ENCODE measurements around the gene PPP1R16B.

Gene PPP1R16B

GRCh38 chr20:38843346-38843745 is 37.8 kb downstream of the PPP1R16B start:
- no peak for DNase-seq (ENCODE audit: low read depth)
- no peak for TF ChIP-seq CTCF (IDR thresholded peaks at IDR 0.05; ENCODE audit: insufficient read depth, low read depth, low read length, missing control alignments)
- no peak overlapping the region for H3K4me3 ChIP-seq (ENCODE audit: low read length)

GRCh38 chr20:38844963-38845362 is 39.5 kb downstream of the PPP1R16B start:
- no peak overlapping the region for H3K4me3 ChIP-seq (ENCODE audit: low read length)
- no peak for TF ChIP-seq CTCF (IDR thresholded peaks at IDR 0.05; ENCODE audit: insufficient read depth, low read depth, low read length, missing control alignments)
- DNase-seq (ENCODE audit: low read depth) = no peak

- H3K4me3 ChIP-seq (ENCODE audit: low read length) = no peak overlapping the region
- TF ChIP-seq CTCF (IDR thresholded peaks at IDR 0.05; ENCODE audit: insufficient read depth, low read depth, low read length, missing control alignments) = no peak
- DNase-seq (ENCODE audit: low read depth) = no peak
These were observed 42.3 kb downstream of the PPP1R16B start for GRCh38 chr20:38847840-38848239.

- TF ChIP-seq CTCF (IDR thresholded peaks at IDR 0.05; ENCODE audit: insufficient read depth, low read depth, low read length, missing control alignments) = no peak
- H3K4me3 ChIP-seq (ENCODE audit: low read length) = no peak overlapping the region
- no peak for DNase-seq (ENCODE audit: low read depth)
These were observed 48.3 kb downstream of the PPP1R16B start for GRCh38 chr20:38853759-38854158.

GRCh38 chr20:38854654-38855066 is 49.2 kb downstream of the PPP1R16B start:
- DNase-seq (ENCODE audit: low read depth) = no peak
- H3K4me3 ChIP-seq (ENCODE audit: low read length) = no peak overlapping the region
- TF ChIP-seq CTCF (IDR thresholded peaks at IDR 0.05; ENCODE audit: insufficient read depth, low read depth, low read length, missing control alignments) = no peak

GRCh38 chr20:38855356-38855755 is 49.9 kb downstream of the PPP1R16B start:
- TF ChIP-seq CTCF (IDR thresholded peaks at IDR 0.05; ENCODE audit: insufficient read depth, low read depth, low read length, missing control alignments) = no peak
- no peak for DNase-seq (ENCODE audit: low read depth)
- no peak overlapping the region for H3K4me3 ChIP-seq (ENCODE audit: low read length)

GRCh38 chr20:38856570-38856969 is 51.1 kb downstream of the PPP1R16B start:
- TF ChIP-seq CTCF (IDR thresholded peaks at IDR 0.05; ENCODE audit: insufficient read depth, low read depth, low read length, missing control alignments) = no peak
- H3K4me3 ChIP-seq (ENCODE audit: low read length) = no peak overlapping the region
- no peak for DNase-seq (ENCODE audit: low read depth)

Measured in epithelial cell of esophagus (primary cell).